Measurements from ENCODE around the gene MAPKAP1. TPM values are rescaled to one million over a fixed set of nuclear protein-coding genes. Genes with fewer than 3 reads are reported as not detected.

MAPKAP1 gene
- total RNA-seq, 2 experiments from 2014 or later, result 66.2 to 78.8 TPM

DNA sequence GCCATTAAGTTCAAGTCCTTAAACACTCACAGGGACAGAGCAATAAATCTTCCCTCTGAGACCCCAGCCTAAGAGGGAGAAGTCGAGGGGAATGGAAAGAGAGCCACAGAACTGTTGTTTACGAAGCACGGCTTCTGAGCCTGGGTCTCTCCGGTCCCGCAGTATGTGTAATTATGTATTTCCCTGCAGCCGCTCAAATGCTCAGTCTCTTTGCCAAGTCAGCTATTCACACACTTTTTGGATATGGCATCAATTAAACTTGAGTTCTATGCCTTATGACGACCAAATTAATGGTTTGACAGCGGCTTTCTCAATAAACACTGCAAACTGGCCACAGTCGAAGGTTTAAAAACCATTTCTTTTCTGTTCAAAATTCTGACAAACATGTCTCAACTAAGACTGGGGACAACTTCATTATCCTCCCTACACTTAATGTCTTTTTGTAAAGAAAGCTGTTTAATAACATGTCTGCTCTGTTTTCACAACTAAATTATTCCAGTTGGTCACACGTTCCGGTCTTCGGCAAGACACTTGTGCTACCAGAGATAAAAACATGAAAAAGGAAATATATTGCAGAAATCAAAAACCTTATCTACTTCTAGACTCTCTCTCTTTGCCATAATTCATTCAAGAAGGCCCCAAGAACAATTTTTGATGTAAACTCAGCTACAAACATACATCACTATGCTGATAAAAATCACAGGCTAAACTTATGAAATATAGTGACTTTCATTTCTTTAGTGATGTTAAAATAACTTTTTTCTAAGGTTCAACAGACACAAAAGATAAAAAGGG is 242.2 kb downstream of the MAPKAP1 start:
- H4K20me1 ChIP-seq (ENCODE audit: insufficient read depth, low read length), result no peaks in the 10 kb centered on the region
- no peak for DNase-seq (ENCODE audit: low spot score)
- H3K9me3 ChIP-seq (ENCODE audit: low read length), result no peaks in the 10 kb centered on the region
- H3K4me3 ChIP-seq (ENCODE audit: low read depth, low read length, poor library complexity, severe bottlenecking), result no peak overlapping the region
- intact Hi-C loops (cut with micrococcal nuclease; ENCODE audit: unreplicated experiment), result no loop called here
- no peaks in the 10 kb centered on the region for H3K79me2 ChIP-seq (ENCODE audit: insufficient read depth, low read depth, low read length)
- H2AFZ ChIP-seq (ENCODE audit: low read length), result no peak overlapping the region
- no peak overlapping the region for H3K4me2 ChIP-seq (ENCODE audit: low read length)
- ChIA-PET POLR2A (no interaction called here), CTCF (ENCODE audit: unreplicated experiment) (no interaction called here)
- TF ChIP-seq CTCF (conservative IDR thresholded peaks at IDR 0.05; ENCODE audit: low read length) (no peak), EZH2phosphoT487 (IDR thresholded peaks at IDR 0.05; ENCODE audit: borderline replicate concordance, low read depth, low read length) (no peak)
- H3K4me1 ChIP-seq (ENCODE audit: insufficient read depth, low read length, poor library complexity, severe bottlenecking), result no peaks in the 10 kb centered on the region
- no TSS peak for BruUV-seq (replicated peaks)
- H3K27ac ChIP-seq (ENCODE audit: low read depth, low read length, poor library complexity, severe bottlenecking), result no peak overlapping the region
- H3K9me2 ChIP-seq (ENCODE audit: insufficient read depth, low read length), result no peaks in the 10 kb centered on the region
- H3K36me3 ChIP-seq (ENCODE audit: insufficient read depth, low read length), result no peaks in the 10 kb centered on the region; the same call in 1 of the 2 replicates

DNA sequence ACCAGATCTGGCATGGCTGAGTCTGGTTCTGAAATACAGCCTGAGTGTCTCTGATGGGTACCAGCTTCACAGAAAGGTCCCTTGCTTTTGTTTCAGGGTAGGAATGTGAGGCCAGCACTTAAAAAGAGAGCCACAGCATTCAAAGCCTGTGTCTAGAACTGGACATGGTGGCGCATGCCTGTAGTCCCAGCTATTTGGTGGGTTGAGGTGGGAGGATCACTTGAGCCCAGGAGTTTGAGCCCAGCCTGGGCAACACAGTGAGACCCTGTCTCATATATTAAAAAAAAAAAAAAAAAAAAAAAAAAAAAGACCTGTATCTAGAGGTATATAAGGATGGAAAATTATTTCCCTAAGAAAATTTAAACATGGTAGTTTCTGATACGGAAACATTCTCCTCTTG is 243.1 kb downstream of the MAPKAP1 start:
- Histone ChIP-seq H3K4me2 (ENCODE audit: low read length) (no peak overlapping the region), H3K9me3 (ENCODE audit: low read length) (no peaks in the 10 kb centered on the region), H2AFZ (ENCODE audit: low read length) (no peak overlapping the region), H3K79me2 (ENCODE audit: insufficient read depth, low read depth, low read length) (no peaks in the 10 kb centered on the region), H3K27ac (ENCODE audit: low read depth, low read length, poor library complexity, severe bottlenecking) (no peak overlapping the region), H4K20me1 (ENCODE audit: insufficient read depth, low read length) (no peaks in the 10 kb centered on the region), H3K4me1 (ENCODE audit: insufficient read depth, low read length, poor library complexity, severe bottlenecking) (no peaks in the 10 kb centered on the region), H3K36me3 (ENCODE audit: insufficient read depth, low read length) (no peaks in the 10 kb centered on the region; the same call in 1 of the 2 replicates), H3K9me2 (ENCODE audit: insufficient read depth, low read length) (no peaks in the 10 kb centered on the region), H3K4me3 (ENCODE audit: low read depth, low read length, poor library complexity, severe bottlenecking) (no peak overlapping the region)
- POLR2A ChIA-PET, result interaction anchor here (1.4 kb wide), 1 partner anchor 10 kb away, joined by 3 read pairs; no protein-coding TSS in a partner anchor
- intact Hi-C loops (cut with micrococcal nuclease; ENCODE audit: unreplicated experiment), result no loop called here
- TF ChIP-seq CTCF (conservative IDR thresholded peaks at IDR 0.05; ENCODE audit: low read length), result no peak
- TF ChIP-seq EZH2phosphoT487 (IDR thresholded peaks at IDR 0.05; ENCODE audit: borderline replicate concordance, low read depth, low read length), result no peak
- CTCF ChIA-PET (ENCODE audit: unreplicated experiment), result no interaction called here
- no peak for DNase-seq (ENCODE audit: low spot score)
- BruUV-seq (replicated peaks), result no TSS peak

GRCh38 chr9:125462861-125463291 is 244.1 kb downstream of the MAPKAP1 start:
- Histone ChIP-seq H3K4me2 (ENCODE audit: low read length) (no peak overlapping the region), H3K4me3 (ENCODE audit: low read depth, low read length, poor library complexity, severe bottlenecking) (no peak overlapping the region), H3K4me1 (ENCODE audit: insufficient read depth, low read length, poor library complexity, severe bottlenecking) (no peaks in the 10 kb centered on the region), H3K79me2 (ENCODE audit: insufficient read depth, low read depth, low read length) (no peaks in the 10 kb centered on the region), H3K27ac (ENCODE audit: low read depth, low read length, poor library complexity, severe bottlenecking) (no peak overlapping the region), H3K36me3 (ENCODE audit: insufficient read depth, low read length) (peaks cover 1% of the 10 kb centered on the region), H3K9me3 (ENCODE audit: low read length) (0 out of 2 replicates have a peak, but pooled peaks cover 2% of the 10 kb centered on the region), H4K20me1 (ENCODE audit: insufficient read depth, low read length) (no peaks in the 10 kb centered on the region), H2AFZ (ENCODE audit: low read length) (no peak overlapping the region), H3K9me2 (ENCODE audit: insufficient read depth, low read length) (no peaks in the 10 kb centered on the region)
- CTCF ChIA-PET (ENCODE audit: unreplicated experiment), result no interaction called here
- no TSS peak for BruUV-seq (replicated peaks)
- POLR2A ChIA-PET, result interaction anchor here (0.6 to 1.4 kb wide), 2 partner anchors 11 to 215 kb away, joined by 3 read pairs; no protein-coding TSS in a partner anchor
- intact Hi-C loops (cut with micrococcal nuclease; ENCODE audit: unreplicated experiment), result no loop called here
- no peak for TF ChIP-seq EZH2phosphoT487 (IDR thresholded peaks at IDR 0.05; ENCODE audit: borderline replicate concordance, low read depth, low read length)
- TF ChIP-seq CTCF (conservative IDR thresholded peaks at IDR 0.05; ENCODE audit: low read length), result no peak
- DNase-seq (ENCODE audit: low spot score), result no peak
